K562 (cell line): Measurements from ENCODE around the gene SBF1. TPM values are rescaled to one million over a fixed set of nuclear protein-coding genes. Genes with fewer than 3 reads are reported as not detected.

Experiments
- AFF4 ChIP-seq: sonication (generic); formaldehyde crosslinking; IDR thresholded peaks from 2 replicates; pipeline ENCODE4 v1.8.0; 2023; ENCODE audit warnings: mild to moderate bottlenecking, missing genetic modification reagents
- CAMTA2 ChIP-seq: fragments of 250-450 bp; sonication (Bioruptor Pico); conservative IDR thresholded peaks from 2 replicates; pipeline ENCODE4 v1.5.1; 2022
- DDX20 ChIP-seq: fragments of 450-650 bp; IDR thresholded peaks from 2 replicates; pipeline ENCODE4 v1.6.1; 2016; ENCODE audit warnings: missing genetic modification characterization, low read depth, mild to moderate bottlenecking, missing compliant biosample characterization, moderate library complexity
- E2F3 ChIP-seq: fragments of 250-450 bp; sonication (Bioruptor Pico); IDR thresholded peaks from 2 replicates; pipeline ENCODE4 v1.4.0; 2020; ENCODE audit warnings: mild to moderate bottlenecking
- E2F6 ChIP-seq, 2 experiments: IDR thresholded peaks; 2 replicates each; pipeline ENCODE4 v1.6.1; 2011; ENCODE audit warnings: borderline replicate concordance in 1 of 2, control low read depth in 1 of 2, low read depth in 1 of 2, low read length in 1 of 2, mild to moderate bottlenecking in 1 of 2, mixed read lengths in 1 of 2, moderate library complexity in 1 of 2; ENCODE audit not compliant: insufficient read depth in 1 of 2, insufficient read length in 1 of 2, poor library complexity in 1 of 2, severe bottlenecking in 1 of 2; ENCODE audit errors: extremely low read depth in 1 of 2
- FOXJ2 ChIP-seq: fragments of 200-800 bp; sonication (Bioruptor generic); IDR thresholded peaks from 2 replicates; pipeline ENCODE4 v1.6.1; 2016; ENCODE audit warnings: missing genetic modification characterization, missing compliant biosample characterization
- GABPA ChIP-seq: fragments of 200-800 bp; sonication (Bioruptor generic); conservative IDR thresholded peaks from 2 replicates; pipeline ENCODE4 v1.6.1; 2016; ENCODE audit warnings: low read depth, missing genetic modification characterization, missing compliant biosample characterization
- KAT8 ChIP-seq: fragments of 450-650 bp; IDR thresholded peaks from 2 replicates; pipeline ENCODE4 v1.6.1; 2016; ENCODE audit warnings: low read depth, mild to moderate bottlenecking
- MAX ChIP-seq: sonication (generic); formaldehyde crosslinking; IDR thresholded peaks from 2 replicates; pipeline ENCODE4 v1.9.0; 2022; ENCODE audit warnings: mild to moderate bottlenecking, missing genetic modification reagents
- MIER1 ChIP-seq: fragments of 450-650 bp; IDR thresholded peaks from 2 replicates; pipeline ENCODE4 v1.6.1; 2016; ENCODE audit warnings: antibody characterized with exemption, mild to moderate bottlenecking, low read depth
- MTA1 ChIP-seq: fragments of 450-650 bp; IDR thresholded peaks from 2 replicates; pipeline ENCODE4 v1.6.1; 2017; ENCODE audit warnings: borderline replicate concordance
- NCOA6 ChIP-seq: fragments of 450-650 bp; IDR thresholded peaks from 2 replicates; pipeline ENCODE4 v1.6.1; 2017; ENCODE audit warnings: mild to moderate bottlenecking
- SREBF2 ChIP-seq: sonication (generic); formaldehyde crosslinking; IDR thresholded peaks from 2 replicates; pipeline ENCODE4 v1.4.0; 2020; ENCODE audit warnings: mild to moderate bottlenecking, missing genetic modification reagents
- TARDBP ChIP-seq: fragments of 450-650 bp; IDR thresholded peaks from 2 replicates; pipeline ENCODE4 v1.6.1; 2016
- TFAM ChIP-seq: fragments of 250-450 bp; sonication (Bioruptor Pico); conservative IDR thresholded peaks from 2 replicates; pipeline ENCODE4 v1.5.0; 2021; ENCODE audit warnings: mild to moderate bottlenecking, moderate library complexity
- XRCC5 ChIP-seq: fragments of 200-400 bp; formaldehyde crosslinking; IDR thresholded peaks from 2 replicates; pipeline ENCODE4 v1.6.1; 2017; ENCODE audit warnings: low read depth, mild to moderate bottlenecking, low read length
- ZBTB2 ChIP-seq: fragments of 450-650 bp; IDR thresholded peaks from 2 replicates; pipeline ENCODE4 v1.6.1; 2016; ENCODE audit warnings: antibody characterized with exemption
- ZBTB7A ChIP-seq: IDR thresholded peaks from 2 replicates; pipeline ENCODE4 v1.6.1; 2011; ENCODE audit warnings: low read depth, mild to moderate bottlenecking, low read length, moderate library complexity, borderline replicate concordance; ENCODE audit not compliant: control insufficient read depth
- ZNF124 ChIP-seq: sonication (generic); formaldehyde crosslinking; IDR thresholded peaks from 2 replicates; pipeline ENCODE4 v1.8.1; 2022; ENCODE audit warnings: missing genetic modification reagents
- polyA plus RNA-seq, 8 experiments: library from polyadenylated mRNA; depleted of rRNA in 4 of 8; stranded (reverse) in 5 of 8; unstranded in 3 of 8; fragments of >200 nt; fragmentation: Nextera tagmentation in 2 of 8; fragmentation: Illumina TruSeq in 1 of 8; extraction: Ambion mirVana in 2 of 8; extraction: Trizol in 1 of 8; gene quantifications; 2 replicates each; pipeline versions ENCODE4 v1.2.1 to v1.2.3, GENCODE V29; 2011 to 2014; ENCODE audit warnings: inconsistent platforms in 1 of 8, missing spikeins in 1 of 8
- total RNA-seq, 7 experiments: library from RNA; depleted of rRNA in 6 of 7; stranded (reverse); fragments of >200 nt in 6 of 7; fragmentation: Illumina TruSeq in 2 of 7; extraction: Trizol in 2 of 7; gene quantifications; 2 replicates each; pipeline versions ENCODE4 v1.2.1 to v1.2.3, GENCODE V29; 2011 to 2021; ENCODE audit warnings: low replicate concordance in 1 of 7

Gene SBF1
- total and polyA plus RNA-seq, 9 of the 15 experiments (the other 6 are each of a cell fraction or from before 2014, with no cell fraction given) = 0.44 to 50.4 (median 11.4) TPM

- TF ChIP-seq E2F6 (IDR thresholded peaks at IDR 0.05; ENCODE audit: borderline replicate concordance in 1 of 2, extremely low read depth in 1 of 2, insufficient read depth in 1 of 2, insufficient read length in 1 of 2, low read depth in 1 of 2, low read length in 1 of 2, poor library complexity in 1 of 2, severe bottlenecking in 1 of 2) (peak in 1 of 2 experiments; percentile 58), NCOA6 (no peak), MTA1 (peak; percentile 97), XRCC5 (no peak), TARDBP (no peak), ZBTB7A (peak; percentile 22; the same call in 1 of the 2 replicates), SREBF2 (CRISPR knock-in tag) (no peak), ZNF124 (CRISPR knock-in tag) (no peak), AFF4 (CRISPR knock-in tag) (no peak), DDX20 (no peak), TFAM (no peak), E2F3 (CRISPR knock-in tag) (peak; percentile 97), FOXJ2 (tag) (no peak), MAX (CRISPR knock-in tag) (no peak), ZBTB2 (0 out of 2 replicates have a peak, but pooled peaks have one; percentile 45), GABPA (tag) (peak; percentile 89), CAMTA2 (CRISPR knock-in tag) (no peak), MIER1 (no peak), KAT8 (no peak)
These were observed 33.4 kb upstream of the SBF1 start, which contains the start of gene NCAPH2 (continued) for GRCh38 chr22:50507991-50508884.
